Thoracic aorta (tissue), 2 donors: Measurements from ENCODE around the gene TTLL11. TPM values are rescaled to one million over a fixed set of nuclear protein-coding genes. Genes with fewer than 3 reads are reported as not detected.

ENCODE experiments used
- ATAC-seq: fragments of 150-250 bp; one replicate; pipeline ENCODE4 v1.8.0; 2017; ENCODE audit warnings: low read depth; ENCODE audit not compliant: insufficient number of reproducible peaks, low FRiP score
- DNase-seq: peaks from one replicate; pipeline ENCODE4 v3.0.0-alpha.2; 2020; ENCODE audit warnings: low spot score
- H3K27ac ChIP-seq, 2 donors: fragments of 200-600 bp; sonication (generic); 1 replicate in 1 of 2; 2 replicates in 1 of 2; pipeline ENCODE4 v1.5.1; 2016; ENCODE audit warnings: mild to moderate bottlenecking in 2 of 2, moderate library complexity in 2 of 2
- H3K27me3 ChIP-seq: fragments of 200-600 bp; sonication (generic); replicated peaks from 2 replicates; pipeline ENCODE4 v1.6.0; 2016; ENCODE audit warnings: mild to moderate bottlenecking; ENCODE audit not compliant: insufficient read depth
- H3K36me3 ChIP-seq: fragments of 200-600 bp; sonication (generic); one replicate; pipeline ENCODE4 v1.5.1; 2016
- H3K4me1 ChIP-seq, 2 donors: fragments of 200-600 bp; sonication (generic); 1 replicate in 1 of 2; 2 replicates in 1 of 2; pipeline versions ENCODE4 v1.5.1 to v1.6.0; 2016; ENCODE audit warnings: low read depth in 2 of 2, mild to moderate bottlenecking in 1 of 2; ENCODE audit not compliant: control insufficient read depth in 1 of 2
- H3K4me3 ChIP-seq: fragments of 200-600 bp; sonication (generic); 2 replicates; pipeline ENCODE4 v1.5.1; 2016; ENCODE audit warnings: mild to moderate bottlenecking
- H3K9me3 ChIP-seq: fragments of 200-600 bp; sonication (generic); 2 replicates; pipeline ENCODE4 v1.5.1; 2016
- CTCF ChIP-seq: fragments of 200-600 bp; sonication (generic); IDR thresholded peaks from one replicate; pipeline ENCODE4 v1.5.1; 2019; ENCODE audit warnings: antibody characterized with exemption
- total RNA-seq, 2 donors: library from RNA; depleted of rRNA; stranded (reverse); fragments of >200 nt; gene quantifications; one replicate each; pipeline versions ENCODE4 v1.1.0 to v1.2.3, GENCODE V29; 2016

The TTLL11 gene
- total RNA-seq, 2 donors from 2014 or later: 25.7 to 31.2 TPM

GRCh38 chr9:122096620-122097415, 3.7 kb upstream of the TTLL11 start:
- no peaks in the 10 kb centered on the region for H3K27me3 ChIP-seq
- no peaks in the 10 kb centered on the region for H3K36me3 ChIP-seq
- peaks cover 4 to 9% of the 10 kb centered on the region in 2 donors for H3K4me1 ChIP-seq
- no peak overlapping the region for H3K4me3 ChIP-seq
- DNase-seq: no peak
- no peak overlapping the region for H3K27ac ChIP-seq
- ATAC-seq: no peak
- TF ChIP-seq CTCF: no peak
- H3K9me3 ChIP-seq: no peaks in the 10 kb centered on the region

GRCh38 chr9:122095010-122095767, 2.1 kb upstream of the TTLL11 start:
- DNase-seq (no peak), ATAC-seq (no peak)
- TF ChIP-seq CTCF: peak; percentile 42
- Histone ChIP-seq H3K9me3 (no peaks in the 10 kb centered on the region), H3K27ac (no peak overlapping the region), H3K4me3 (no peak overlapping the region), H3K4me1 (peaks cover 8 to 25% of the 10 kb centered on the region in 2 donors), H3K27me3 (no peaks in the 10 kb centered on the region), H3K36me3 (no peaks in the 10 kb centered on the region)

GRCh38 chr9:122091682-122092592, 1.2 kb downstream of the TTLL11 start:
- no peak for TF ChIP-seq CTCF
- DNase-seq: no peak
- Histone ChIP-seq H3K9me3 (no peaks in the 10 kb centered on the region), H3K27ac (peak overlapping the region; percentile 76 to 79), H3K4me1 (peaks cover 19 to 58% of the 10 kb centered on the region in 2 donors), H3K4me3 (peak overlapping the region; percentile 79), H3K36me3 (no peaks in the 10 kb centered on the region), H3K27me3 (no peaks in the 10 kb centered on the region)
- no peak for ATAC-seq

- H3K4me3 ChIP-seq: peak overlapping the region; percentile 79
- no peak for ATAC-seq
Measured at GRCh38 chr9:122090981-122091380, 2.1 kb downstream of the TTLL11 start.

More at GRCh38 chr9:122090981-122091380, 2.1 kb downstream of the TTLL11 start:
- DNase-seq: no peak
- TF ChIP-seq CTCF: no peak
- H3K9me3 ChIP-seq: no peaks in the 10 kb centered on the region
- peaks cover 19 to 67% of the 10 kb centered on the region in 2 donors for H3K4me1 ChIP-seq
- no peaks in the 10 kb centered on the region for H3K36me3 ChIP-seq
- H3K27me3 ChIP-seq: no peaks in the 10 kb centered on the region
- peak overlapping the region; percentile 76 to 79 for H3K27ac ChIP-seq
